ENCODE data around the gene DBI.
A peak's percentile ranks its signal among the peaks of the same experiment; 100 is the strongest.

DBI gene

GRCh38 chr2:119366649-119367471, at the start of gene DBI, which contains the start of gene C2orf76:
Gene DBI (plus strand): TSS chr2:119366977. CDS start chr2:119367052, 75 bp downstream.
Gene C2orf76 (minus strand): TSS chr2:119366834. CDS start chr2:119339959, 26,875 bp downstream.
- peak; percentile 76 to 86 (median 80) for DNase-seq

- no peak for DNase-seq
Observed at GRCh38 chr2:119317554-119317953, 49.2 kb upstream of the DBI start.

GRCh38 chr2:119319593-119319992, 47.2 kb upstream of the DBI start:
- no peak for DNase-seq

GRCh38 chr2:119323459-119323858, 43.3 kb upstream of the DBI start:
- no peak for DNase-seq

DNA sequence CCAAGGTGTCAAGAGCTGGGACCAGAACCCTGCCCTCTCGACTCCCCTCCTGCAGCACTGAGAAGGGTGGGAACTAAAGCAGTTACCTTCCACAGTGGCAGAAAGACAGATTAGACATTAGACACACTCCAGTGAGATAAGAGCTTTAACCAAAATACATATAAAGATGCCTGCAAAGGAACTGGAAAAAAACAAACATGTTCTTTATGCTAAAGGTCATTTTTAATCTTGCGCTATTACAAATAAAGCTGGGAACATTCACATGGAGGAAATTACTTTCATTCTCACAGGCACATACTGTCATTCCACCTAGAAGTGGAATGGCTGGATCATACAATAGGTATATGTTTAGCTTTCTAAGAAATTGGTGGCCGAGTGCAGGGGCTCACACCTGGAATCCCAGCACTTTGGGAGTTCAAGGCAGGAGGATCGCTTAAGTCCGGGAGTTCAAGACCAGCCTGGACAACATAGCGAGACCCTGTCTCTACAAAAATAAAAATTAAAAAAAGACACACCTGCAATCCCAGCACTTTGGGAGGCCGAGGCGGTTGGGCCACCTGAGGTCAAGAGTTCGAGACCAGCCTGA, 42.0 kb upstream of the DBI start:
- no peak for DNase-seq

DNA sequence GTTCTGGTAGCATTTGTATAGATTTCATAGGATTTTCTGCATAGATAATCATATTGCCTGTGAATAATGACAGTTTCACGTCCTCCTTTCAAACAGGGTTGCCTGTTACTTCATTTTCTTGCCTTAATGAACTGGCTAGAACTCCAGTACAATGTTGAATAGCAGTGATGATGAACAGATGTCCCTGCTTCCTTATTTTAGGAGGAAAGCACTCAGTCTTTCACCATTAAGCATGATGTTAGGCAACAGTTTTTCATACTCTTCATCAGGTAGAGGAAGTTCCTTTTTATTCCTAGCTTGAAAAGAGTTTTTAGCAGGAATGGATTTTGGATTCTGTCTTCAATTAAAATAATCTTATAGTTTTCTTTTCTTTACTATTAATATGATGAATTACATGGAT, 39.8 kb upstream of the DBI start:
- no peak for DNase-seq

- DNase-seq: no peak
Observed at GRCh38 chr2:119327431-119327830, 39.3 kb upstream of the DBI start.

DNA sequence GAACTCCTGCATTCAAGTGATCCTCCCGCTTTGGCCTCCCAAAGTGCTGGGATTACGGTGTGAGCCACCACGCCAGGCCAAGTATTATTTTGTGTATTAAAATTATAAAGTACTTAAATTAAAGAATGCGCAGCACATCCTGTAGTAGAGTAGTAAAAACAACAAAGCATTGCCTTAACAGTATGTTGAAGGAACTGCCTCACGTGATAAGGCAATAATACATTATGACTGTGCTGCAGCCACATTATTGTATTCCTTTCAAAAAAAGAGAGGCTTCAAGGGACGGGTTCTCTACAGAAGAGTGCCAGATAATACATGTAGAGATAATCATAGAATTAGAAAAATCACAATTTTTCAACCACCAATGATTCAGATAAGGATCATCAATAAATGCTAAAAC, 33.8 kb upstream of the DBI start:
- DNase-seq: no peak

DNA sequence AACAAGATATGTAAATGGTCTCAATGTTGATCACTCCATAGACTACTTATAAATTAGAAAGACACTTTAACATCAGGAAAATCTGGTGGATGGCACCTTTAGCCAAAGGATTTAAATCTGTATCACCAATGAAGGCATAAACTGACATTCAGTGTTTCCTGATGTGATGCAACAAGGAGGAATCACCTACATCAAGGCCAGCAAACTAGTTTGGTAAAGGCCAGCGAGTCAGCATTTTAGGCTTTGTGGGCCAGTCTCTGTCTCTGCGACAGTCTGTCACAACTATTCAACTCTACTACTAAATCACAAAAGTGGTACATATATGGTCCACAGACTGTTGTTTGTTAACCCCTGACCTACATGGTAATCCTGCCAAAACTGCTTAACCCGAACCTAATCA, 33.4 kb upstream of the DBI start:
- no peak for DNase-seq

GRCh38 chr2:119333833-119334232, 32.9 kb upstream of the DBI start:
- DNase-seq: no peak

GRCh38 chr2:119337749-119338148, 29.0 kb upstream of the DBI start:
- DNase-seq: no peak

DNA sequence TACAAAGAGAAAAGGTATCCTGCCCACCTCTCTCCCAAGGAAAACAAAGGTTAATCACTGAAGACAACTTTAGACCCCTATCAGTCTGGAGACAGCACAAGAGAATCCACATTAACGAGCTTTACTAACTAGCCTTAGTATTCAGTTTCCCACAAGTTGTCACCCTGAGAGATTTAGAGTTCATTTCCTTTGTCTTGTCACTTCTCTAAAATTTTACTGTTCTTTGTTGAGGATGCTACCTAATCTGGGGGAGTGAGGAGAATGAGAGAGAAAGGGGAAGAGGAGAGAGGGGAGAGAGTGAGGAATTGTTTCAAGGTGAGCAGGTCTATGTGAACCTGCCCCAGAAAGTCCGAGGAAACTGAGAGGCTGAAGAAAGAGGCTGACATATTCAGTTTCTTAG, 28.5 kb upstream of the DBI start:
- no peak for DNase-seq

- DNase-seq: peak in 1 of 4 experiments; percentile 5
Observed at GRCh38 chr2:119338826-119339561, 27.8 kb upstream of the DBI start.

DNA sequence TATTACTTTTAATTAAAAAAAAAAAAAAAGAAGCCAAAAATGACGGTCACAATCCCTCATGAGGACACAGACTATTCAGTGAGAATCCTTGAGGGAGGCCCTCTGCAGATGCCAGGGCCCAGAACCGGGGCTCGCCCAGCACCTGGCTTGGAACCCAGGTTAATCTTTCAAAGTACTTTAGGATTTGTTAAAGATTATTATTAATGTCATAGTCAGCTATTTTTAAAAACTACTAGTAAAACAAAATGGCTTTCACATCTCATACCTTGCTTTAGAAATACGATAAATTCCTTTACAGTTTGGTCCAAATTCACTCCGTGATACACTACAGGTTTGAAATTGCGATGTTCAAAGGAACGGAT, 27.2 kb upstream of the DBI start:
- DNase-seq: no peak

DNA sequence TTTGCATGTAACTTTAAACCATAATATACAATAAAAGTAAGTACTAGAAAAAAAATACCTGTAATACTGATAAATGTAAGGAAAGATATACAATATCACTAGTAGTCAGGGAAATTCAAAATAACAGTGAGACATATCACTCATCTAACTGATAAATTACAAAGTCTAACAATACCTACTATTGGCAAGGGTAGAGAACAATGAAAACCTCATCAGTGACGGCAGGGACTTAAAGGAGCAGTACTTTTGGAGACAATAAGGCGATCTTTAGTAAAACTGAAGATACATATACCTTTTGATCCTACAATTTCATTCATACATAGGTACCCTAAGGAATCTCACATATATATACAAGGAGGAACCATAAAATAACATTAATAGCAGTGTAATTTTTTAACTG, 25.1 kb upstream of the DBI start:
- no peak for DNase-seq

DNA sequence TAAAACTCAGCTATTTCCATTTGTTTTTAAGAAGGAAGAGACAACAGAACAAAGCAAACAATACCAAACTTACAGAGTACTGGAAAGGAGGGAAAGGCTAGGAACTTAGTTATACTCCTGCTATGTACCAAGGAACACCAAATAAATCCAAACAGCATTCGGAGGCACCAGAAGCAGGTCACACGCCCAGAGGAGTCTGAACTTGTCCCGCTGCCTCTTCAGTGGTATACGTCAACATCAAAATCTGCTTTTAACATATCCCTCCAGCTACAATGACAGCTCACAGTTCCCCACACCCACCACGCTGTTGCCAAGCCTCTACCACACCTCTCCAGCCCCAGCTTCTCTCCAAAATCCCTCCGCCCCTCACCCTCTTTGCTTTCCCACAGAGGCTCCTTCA, 17.5 kb upstream of the DBI start:
- no peak for DNase-seq

DNA sequence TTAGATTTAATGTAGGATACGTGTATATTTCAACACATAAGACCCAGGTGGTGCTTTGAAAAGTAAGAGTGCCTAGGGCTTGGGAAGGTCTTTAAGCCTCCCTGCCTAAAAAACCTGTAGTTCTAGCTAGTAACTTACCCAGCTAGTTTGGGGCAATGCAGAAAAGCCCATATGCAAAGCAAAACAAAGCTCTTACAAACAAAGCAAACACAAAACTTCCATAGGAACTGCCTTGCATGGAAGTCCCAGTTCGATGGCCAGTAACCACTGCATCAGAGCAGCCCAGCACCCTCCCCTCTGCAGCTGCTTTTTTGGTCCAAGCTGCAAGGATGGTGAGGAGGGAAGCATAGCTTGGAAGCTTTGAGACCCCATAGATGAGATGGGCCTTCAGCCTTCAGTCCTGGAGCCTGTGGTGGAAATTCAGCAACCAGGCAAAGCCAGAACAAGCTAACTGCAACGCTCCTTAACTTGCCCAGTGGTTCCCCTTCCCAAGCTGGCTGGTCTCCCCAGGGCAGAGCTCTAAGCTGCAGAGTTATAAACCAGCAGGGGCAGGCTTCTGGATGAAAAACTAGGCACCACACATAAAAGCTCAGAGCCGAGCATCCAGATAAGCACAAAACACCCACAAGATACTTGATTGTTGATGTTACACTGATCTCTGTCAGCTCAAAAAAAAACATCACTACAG, 16.3 kb upstream of the DBI start:
- DNase-seq: no peak

DNA sequence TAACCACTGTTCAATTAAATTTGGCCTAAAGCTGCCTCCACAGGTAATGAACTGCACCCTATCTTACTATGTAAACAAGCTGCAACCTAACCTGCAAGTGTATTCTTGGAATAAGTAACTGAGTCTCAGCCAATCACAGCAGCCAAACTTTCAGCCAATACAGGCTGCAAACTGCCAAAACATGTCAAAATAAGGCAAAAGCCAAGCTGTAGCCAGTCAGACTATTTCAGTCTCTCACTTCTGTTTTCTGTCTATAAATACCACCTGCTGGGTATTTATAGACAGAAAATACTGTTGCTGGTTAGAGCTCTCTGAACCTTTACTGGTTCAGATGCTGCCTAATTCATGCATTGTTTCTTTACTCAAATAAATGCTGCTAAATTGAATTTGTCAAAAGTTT, 14.4 kb upstream of the DBI start:
- no peak for DNase-seq

DNA sequence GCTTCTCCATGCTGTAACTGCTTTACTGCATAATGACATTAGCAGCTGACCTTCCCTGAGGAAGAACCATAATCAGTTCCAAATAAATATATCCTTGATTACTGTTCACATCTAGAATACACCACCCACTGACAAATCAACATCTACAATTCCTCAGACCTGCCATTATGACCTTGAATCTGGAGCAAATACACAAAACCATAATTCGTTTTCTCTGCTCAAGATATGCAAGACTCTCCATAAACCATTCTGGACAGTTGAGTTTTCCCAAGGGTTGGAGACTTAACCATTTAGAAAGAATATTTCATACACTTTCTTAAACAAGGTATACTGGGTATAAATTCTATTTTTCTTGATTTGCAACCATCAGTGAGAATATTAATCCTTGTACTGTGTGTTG, 11.9 kb upstream of the DBI start:
- no peak for DNase-seq

DNA sequence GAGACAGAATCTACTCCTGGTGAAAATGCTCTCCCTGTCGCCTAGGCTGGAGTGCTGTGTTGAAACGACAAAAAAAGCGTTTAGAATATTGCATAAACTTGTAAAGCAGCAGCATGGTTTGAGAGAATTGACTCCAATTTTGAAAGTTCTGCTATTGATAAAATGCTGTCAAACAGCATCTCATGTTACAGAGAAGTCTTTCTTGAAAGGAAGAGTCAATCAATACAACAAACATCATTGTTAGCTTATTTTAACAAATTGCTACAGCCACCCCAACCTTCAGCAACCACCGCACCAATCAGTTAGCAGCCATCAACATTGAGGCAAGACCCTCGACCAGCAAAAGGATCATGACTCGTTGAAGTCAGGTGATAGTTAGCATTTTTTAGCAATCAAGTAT, 7.0 kb upstream of the DBI start:
- DNase-seq: no peak

GRCh38 chr2:119360423-119360966, 6.3 kb upstream of the DBI start:
- DNase-seq: no peak

DNA sequence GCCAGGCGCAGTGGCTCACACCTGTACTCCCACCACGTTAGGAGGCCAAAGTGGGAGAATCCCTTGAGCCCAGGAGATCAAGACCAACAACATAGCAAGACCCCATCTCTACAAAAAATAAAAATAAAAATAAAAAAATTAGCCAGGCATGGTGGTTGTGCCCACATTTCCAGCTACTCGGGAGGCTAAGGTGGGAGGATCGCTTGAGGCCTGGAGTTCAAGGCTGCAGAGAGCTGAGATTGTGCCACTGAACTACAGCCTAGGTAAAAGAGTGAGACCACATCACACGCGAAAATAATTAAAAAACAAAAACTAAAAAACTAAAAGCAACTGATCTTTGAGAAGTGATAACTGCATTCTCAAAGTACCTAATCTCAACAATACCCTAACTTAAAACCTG, 2.0 kb upstream of the DBI start:
- DNase-seq: no peak

- DNase-seq: no peak
Observed at GRCh38 chr2:119365436-119365835, 1.3 kb upstream of the DBI start.
